Smooth muscle cell (in vitro differentiated cells): ENCODE results near the gene CNR2. TPM values are rescaled to one million over a fixed set of nuclear protein-coding genes. Genes with fewer than 3 reads are reported as not detected.

Source experiments
- DNase-seq: peaks from one replicate; lab custom pipeline; 2025; ENCODE audit not compliant: unreplicated experiment; lab: John Stamatoyannopoulos, UW
- H2AFZ ChIP-seq: fragments of 200-600 bp; sonication (generic); 2 replicates; pipeline ENCODE4 v1.6.0; 2016; ENCODE audit warnings: antibody characterized with exemption, low read depth, mild to moderate bottlenecking
- H3F3A ChIP-seq: fragments of 200-600 bp; sonication (generic); 2 replicates; pipeline ENCODE4 v1.6.0; 2017; ENCODE audit warnings: antibody characterized with exemption, low read depth
- H3K27ac ChIP-seq: fragments of 200-600 bp; sonication (generic); 2 replicates; pipeline ENCODE4 v1.5.1; 2016; ENCODE audit warnings: low read depth, mild to moderate bottlenecking
- H3K27me3 ChIP-seq: fragments of 200-600 bp; sonication (generic); 2 replicates; pipeline ENCODE4 v1.6.1; 2016; ENCODE audit warnings: low read depth, mild to moderate bottlenecking
- H3K36me3 ChIP-seq: fragments of 200-600 bp; sonication (generic); 2 replicates; pipeline ENCODE4 v1.5.1; 2016; ENCODE audit warnings: low read depth
- H3K4me1 ChIP-seq: fragments of 200-600 bp; sonication (generic); 2 replicates; pipeline ENCODE4 v1.5.1; 2016; ENCODE audit warnings: low read depth
- H3K4me2 ChIP-seq: fragments of 200-600 bp; sonication (generic); 2 replicates; pipeline ENCODE4 v1.6.0; 2016; ENCODE audit warnings: mild to moderate bottlenecking
- H3K4me3 ChIP-seq: fragments of 200-600 bp; sonication (generic); 2 replicates; pipeline ENCODE4 v1.5.1; 2016; ENCODE audit warnings: mild to moderate bottlenecking
- H3K79me2 ChIP-seq: fragments of 200-600 bp; sonication (generic); 2 replicates; pipeline ENCODE4 v1.6.0; 2016; ENCODE audit warnings: low read depth, mild to moderate bottlenecking
- H3K9ac ChIP-seq: fragments of 200-600 bp; sonication (generic); 2 replicates; pipeline ENCODE4 v1.6.0; 2016; ENCODE audit warnings: low read depth
- H3K9me3 ChIP-seq: fragments of 200-600 bp; sonication (generic); replicated peaks from 2 replicates; pipeline ENCODE4 v1.5.1; 2016; ENCODE audit warnings: low read depth
- H4K20me1 ChIP-seq: fragments of 200-600 bp; sonication (generic); 2 replicates; pipeline ENCODE4 v1.6.0; 2016; ENCODE audit warnings: low read depth
- CTCF ChIP-seq: fragments of 200-600 bp; sonication (generic); IDR thresholded peaks from 2 replicates; pipeline ENCODE4 v1.5.1; 2017; ENCODE audit warnings: borderline replicate concordance, mild to moderate bottlenecking, antibody characterized with exemption; ENCODE audit not compliant: insufficient read depth, poor library complexity, severe bottlenecking
- WGBS: methylation state at CpG from one replicate; pipeline ENCODE4 v1.1.7; 2016; ENCODE audit warnings: low lambda C conversion rate; 5-methylcytosine and 5-hydroxymethylcytosine counted together
- polyA plus RNA-seq: library from polyadenylated mRNA; unstranded; fragments of >200 nt; fragmentation: Nextera tagmentation; extraction: Ambion mirVana; gene quantifications from 2 replicates; pipeline ENCODE4 v1.2.1, GENCODE V29; 2016
- total RNA-seq: library from RNA; depleted of rRNA; stranded (reverse); fragments of >200 nt; gene quantifications from 2 replicates; pipeline ENCODE4 v1.2.3, GENCODE V29; 2014

Gene CNR2
- total and polyA plus RNA-seq, 2 experiments from 2014 or later: not detected

DNA sequence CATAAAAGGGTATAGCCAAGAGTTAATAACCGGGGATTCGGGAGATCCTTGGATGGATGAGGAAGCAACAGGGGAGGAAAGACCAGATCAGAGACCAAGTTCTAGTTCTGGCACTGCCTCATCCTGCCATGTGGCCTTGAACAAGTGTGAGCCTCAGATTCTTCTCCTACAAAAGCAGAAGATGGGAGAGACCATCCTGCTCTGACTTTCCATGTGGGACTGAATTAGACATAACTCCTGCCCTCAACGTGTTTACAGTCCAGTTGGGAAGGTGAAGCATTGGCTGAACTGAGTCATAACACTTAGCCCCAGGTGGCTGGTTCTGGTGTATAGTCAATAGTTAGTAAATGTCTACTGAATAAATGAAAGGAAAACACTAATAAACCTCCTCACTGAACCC is 12.1 kb upstream of the CNR2 start:
- DNase-seq: no peak
- Histone ChIP-seq H3K79me2 (no peaks in the 10 kb centered on the region), H3K27ac (no peak overlapping the region), H3K9ac (no peak overlapping the region), H3K4me1 (no peaks in the 10 kb centered on the region), H3F3A (no peaks in the 10 kb centered on the region), H4K20me1 (no peaks in the 10 kb centered on the region), H3K9me3 (no peaks in the 10 kb centered on the region), H3K4me2 (no peak overlapping the region), H3K36me3 (no peaks in the 10 kb centered on the region), H3K4me3 (no peak overlapping the region), H3K27me3 (no peaks in the 10 kb centered on the region), H2AFZ (no peak overlapping the region)
- no peak for TF ChIP-seq CTCF
- WGBS: 89% methylated on average over 3 of the region's 3 CpGs

- H3K36me3 ChIP-seq: no peaks in the 10 kb centered on the region
- TF ChIP-seq CTCF: no peak
- H4K20me1 ChIP-seq: no peaks in the 10 kb centered on the region
- H3K79me2 ChIP-seq: no peaks in the 10 kb centered on the region
- no peaks in the 10 kb centered on the region for H3K9me3 ChIP-seq
- no peak for DNase-seq
- no peak overlapping the region for H3K27ac ChIP-seq
- no peaks in the 10 kb centered on the region for H3K4me1 ChIP-seq
- WGBS: 91% methylated on average over 11 of the region's 11 CpGs
- no peaks in the 10 kb centered on the region for H3K27me3 ChIP-seq
- no peak overlapping the region for H3K9ac ChIP-seq
- no peaks in the 10 kb centered on the region for H3F3A ChIP-seq
- H3K4me2 ChIP-seq: no peak overlapping the region
- H2AFZ ChIP-seq: no peak overlapping the region
- no peak overlapping the region for H3K4me3 ChIP-seq
Measured at GRCh38 chr1:23924601-23925000, 11.4 kb upstream of the CNR2 start.

GRCh38 chr1:23923592-23924499 is 10.7 kb upstream of the CNR2 start:
- H3K4me2 ChIP-seq: no peak overlapping the region
- no peaks in the 10 kb centered on the region for H3K79me2 ChIP-seq
- no peaks in the 10 kb centered on the region for H3K36me3 ChIP-seq
- WGBS: 88% methylated on average over 8 of the region's 8 CpGs
- H4K20me1 ChIP-seq: no peaks in the 10 kb centered on the region
- no peaks in the 10 kb centered on the region for H3F3A ChIP-seq
- no peaks in the 10 kb centered on the region for H3K27me3 ChIP-seq
- H2AFZ ChIP-seq: no peak overlapping the region
- H3K4me3 ChIP-seq: no peak overlapping the region
- no peak for DNase-seq
- no peak overlapping the region for H3K9ac ChIP-seq
- no peak for TF ChIP-seq CTCF
- no peaks in the 10 kb centered on the region for H3K9me3 ChIP-seq
- no peaks in the 10 kb centered on the region for H3K4me1 ChIP-seq
- H3K27ac ChIP-seq: no peak overlapping the region
